ENCODE measurements around the gene NANOG. TPM values are rescaled to one million over a fixed set of nuclear protein-coding genes. Genes with fewer than 3 reads are reported as not detected.
"Not testable (repeated sequence)": the region's sequence is repeated elsewhere in the genome, so short reads cannot be mapped to it uniquely, and the experiment has no call there.

Gene NANOG
- total RNA-seq, 1 donor: under 0.01 TPM

GRCh38 chr12:7787574-7788293 is 1.5 kb upstream of the NANOG start:
- no peak for TF ChIP-seq CTCF (IDR thresholded peaks at IDR 0.05; ENCODE audit: insufficient read depth, low read length)
- DNase-seq (ENCODE audit: low read depth): peak; percentile 53
- H3K4me3 ChIP-seq (ENCODE audit: low read depth, low read length): no peak overlapping the region

DNA sequence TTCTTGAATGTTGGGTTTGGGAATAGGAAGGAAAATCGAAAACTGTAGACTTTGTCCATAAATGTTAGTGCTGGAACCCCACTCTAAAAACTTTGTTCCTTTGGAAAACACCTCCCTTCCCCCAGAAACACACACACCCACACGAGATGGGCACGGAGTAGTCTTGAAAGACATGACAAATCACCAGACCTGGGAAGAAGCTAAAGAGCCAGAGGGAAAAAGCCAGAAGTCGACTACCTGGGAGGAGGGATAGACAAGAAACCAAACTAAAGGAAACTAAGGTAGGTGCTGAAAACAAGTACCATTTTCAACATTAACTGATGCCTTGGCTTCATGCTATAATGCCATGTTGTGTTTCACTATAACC is 925 bp upstream of the NANOG start:
- TF ChIP-seq CTCF (IDR thresholded peaks at IDR 0.05; ENCODE audit: insufficient read depth, low read length): no peak
- no peak for DNase-seq (ENCODE audit: low read depth)
- H3K4me3 ChIP-seq (ENCODE audit: low read depth, low read length): no peak overlapping the region

DNA sequence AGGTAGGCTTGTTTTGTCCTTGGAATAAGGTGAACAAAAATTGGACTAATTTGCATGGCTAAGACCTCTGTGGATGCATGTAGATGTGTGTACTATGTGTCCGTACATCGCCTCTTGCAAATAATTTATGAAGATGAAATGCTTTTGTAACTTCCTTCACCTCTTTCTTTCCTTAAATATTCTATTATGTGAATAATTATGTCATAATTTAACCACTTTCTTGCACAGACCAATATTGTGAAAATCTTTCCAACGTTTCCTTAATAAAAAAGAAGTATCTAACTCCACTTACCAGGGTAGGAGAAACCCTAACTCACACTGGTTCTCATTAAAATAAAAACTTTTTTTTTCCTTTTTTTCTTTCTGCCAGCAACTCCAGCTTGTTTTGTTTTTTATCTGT is 4.0 kb downstream of the NANOG start:
- H3K4me3 ChIP-seq (ENCODE audit: low read depth, low read length): no peak overlapping the region
- TF ChIP-seq CTCF (IDR thresholded peaks at IDR 0.05; ENCODE audit: insufficient read depth, low read length): no peak
- DNase-seq (ENCODE audit: low read depth): no peak

GRCh38 chr12:7797269-7797668 is 8.1 kb downstream of the NANOG start:
- H3K4me3 ChIP-seq (ENCODE audit: low read depth, low read length): not testable (repeated sequence)

DNA sequence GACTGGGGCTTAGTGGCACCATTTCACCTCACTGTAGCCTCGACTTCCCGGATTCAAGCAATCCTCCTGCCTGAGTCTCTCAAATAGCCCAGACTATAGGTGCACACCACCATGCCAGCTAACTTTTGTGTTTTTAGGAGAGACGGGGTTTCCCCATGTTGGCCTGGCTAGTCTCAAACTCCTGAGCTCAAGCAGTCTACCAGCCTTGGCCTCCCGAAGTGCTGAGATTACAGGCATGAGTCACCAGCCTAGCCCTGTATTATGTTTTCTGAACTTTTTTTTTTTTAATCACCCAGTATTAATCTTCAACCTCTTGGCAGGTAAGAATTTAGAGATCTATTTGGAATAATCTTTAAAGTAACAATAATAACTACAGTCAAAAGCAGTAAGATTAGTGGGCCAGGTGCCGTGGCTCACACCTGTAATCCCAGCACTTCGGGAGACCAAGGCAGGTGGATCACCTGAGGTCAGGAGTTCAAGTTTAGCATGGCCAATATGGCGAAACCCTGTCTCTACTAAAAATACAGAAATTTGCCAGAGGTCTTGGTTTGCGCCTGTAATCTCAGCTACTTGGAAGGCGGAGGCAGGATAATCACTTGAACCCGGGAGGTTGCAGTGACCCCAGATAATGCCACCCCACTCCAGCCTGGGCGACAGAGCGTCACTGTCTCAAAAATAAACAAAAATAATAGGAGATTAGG is 8.6 kb downstream of the NANOG start:
- DNase-seq (ENCODE audit: low read depth): peak; percentile 56

More at GRCh38 chr12:7797269-7797668, 8.1 kb downstream of the NANOG start:
- not testable (repeated sequence) for DNase-seq (ENCODE audit: low read depth)

DNA sequence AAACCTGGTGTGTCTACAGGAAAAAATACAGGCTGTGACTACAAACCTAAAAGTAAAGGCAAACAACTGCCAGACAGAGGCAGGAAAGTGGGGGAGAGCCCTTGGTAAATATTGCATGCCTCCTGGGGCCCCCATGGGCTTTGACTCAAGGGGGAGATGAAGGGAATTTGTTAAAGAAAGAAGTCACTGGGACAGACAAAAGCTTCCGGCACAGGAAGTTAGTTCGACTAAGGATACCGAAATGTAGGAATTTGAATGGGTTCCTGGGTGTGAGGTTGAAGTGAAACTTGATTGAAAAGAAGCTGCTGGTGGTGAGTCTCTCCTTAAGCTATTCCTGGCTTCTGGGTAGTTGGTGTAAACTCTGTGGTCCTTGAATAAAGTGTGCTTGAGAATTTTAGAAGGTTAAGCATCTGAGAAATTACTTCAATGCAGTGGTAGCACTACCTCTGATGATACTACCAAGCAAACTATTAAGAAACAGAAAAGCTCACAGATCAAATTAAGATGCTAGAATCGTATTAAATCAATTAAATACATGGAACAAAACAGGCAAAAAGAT is 9.6 kb downstream of the NANOG start:
- H3K4me3 ChIP-seq (ENCODE audit: low read depth, low read length); DNase-seq (ENCODE audit: low read depth): not testable (repeated sequence)

More for the DNA sequence above, 8.6 kb downstream of the NANOG start:
- no peak for TF ChIP-seq CTCF (IDR thresholded peaks at IDR 0.05; ENCODE audit: insufficient read depth, low read length)
- no peak overlapping the region for H3K4me3 ChIP-seq (ENCODE audit: low read depth, low read length)

GRCh38 chr12:7801460-7801859 is 12.3 kb downstream of the NANOG start:
- TF ChIP-seq CTCF (IDR thresholded peaks at IDR 0.05; ENCODE audit: insufficient read depth, low read length): no peak
- no peak for DNase-seq (ENCODE audit: low read depth)
- no peak overlapping the region for H3K4me3 ChIP-seq (ENCODE audit: low read depth, low read length)

DNA sequence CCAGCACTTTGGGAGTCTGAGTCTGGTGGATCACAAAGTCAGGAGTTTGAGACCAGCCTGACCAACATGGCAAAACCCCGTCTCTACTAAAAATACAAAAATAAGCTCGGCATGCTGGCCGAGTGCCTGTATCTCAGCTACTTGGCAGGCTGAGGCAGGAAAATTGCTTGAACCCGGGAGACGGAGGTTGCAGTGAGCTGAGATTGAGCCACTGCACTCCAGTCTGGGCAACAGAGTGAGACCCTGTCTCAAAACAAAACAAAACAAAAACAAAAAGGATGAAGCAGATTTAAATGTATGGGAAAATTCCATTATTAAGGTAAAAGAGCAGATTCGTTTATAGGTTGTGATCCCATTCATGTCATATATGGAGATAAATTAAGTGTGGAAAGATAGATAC is 17.1 kb downstream of the NANOG start:
- not testable (repeated sequence) for DNase-seq (ENCODE audit: low read depth)

More for the DNA sequence above, 17.1 kb downstream of the NANOG start:
- not testable (repeated sequence) for H3K4me3 ChIP-seq (ENCODE audit: low read depth, low read length)

All from fibroblast of the aortic adventitia (primary cell).